GM19397 (cell line): Measurements from ENCODE around the gene XKRX.

Source experiments
- ATAC-seq: cut with Tn5 transposase; IDR thresholded peaks from one replicate; pipeline ENCODE4 v1.9.1; 2021; ENCODE audit warnings: mild to moderate bottlenecking, moderate library complexity; ENCODE audit not compliant: unreplicated experiment

Gene XKRX

DNA sequence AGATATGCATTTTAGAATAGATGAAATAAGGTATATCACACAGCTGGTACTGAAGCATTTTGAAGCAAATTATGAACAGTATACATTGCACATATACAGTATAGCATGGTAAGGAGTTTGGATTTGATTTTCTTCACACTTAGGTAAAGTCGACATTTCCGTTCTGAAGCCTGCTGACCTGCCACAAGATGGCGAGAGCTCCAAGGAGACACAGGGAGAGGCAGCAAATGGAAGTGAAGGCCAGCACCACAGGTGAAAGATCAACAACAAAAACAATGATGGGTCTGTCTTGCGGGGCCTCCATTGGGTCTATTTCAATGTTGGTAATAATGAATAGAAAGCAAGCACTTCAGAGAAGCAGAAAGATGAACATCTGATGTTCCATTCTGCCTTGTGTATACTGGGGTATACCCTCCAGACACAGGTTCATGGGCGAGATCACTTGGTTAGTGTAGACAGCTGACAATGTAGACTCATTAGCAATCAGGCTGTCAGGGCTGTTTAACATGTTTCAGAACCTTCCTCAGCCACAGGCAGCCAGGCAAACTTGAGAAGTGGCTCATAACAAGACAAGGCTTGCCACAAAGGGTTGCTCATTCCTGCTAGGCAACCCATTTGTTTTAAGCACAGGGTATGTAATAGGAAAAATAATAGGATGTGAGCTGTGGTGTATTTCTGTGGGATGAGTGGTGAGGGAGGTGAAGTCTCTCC is 33.2 kb downstream of the XKRX start:
- no peak for ATAC-seq

DNA sequence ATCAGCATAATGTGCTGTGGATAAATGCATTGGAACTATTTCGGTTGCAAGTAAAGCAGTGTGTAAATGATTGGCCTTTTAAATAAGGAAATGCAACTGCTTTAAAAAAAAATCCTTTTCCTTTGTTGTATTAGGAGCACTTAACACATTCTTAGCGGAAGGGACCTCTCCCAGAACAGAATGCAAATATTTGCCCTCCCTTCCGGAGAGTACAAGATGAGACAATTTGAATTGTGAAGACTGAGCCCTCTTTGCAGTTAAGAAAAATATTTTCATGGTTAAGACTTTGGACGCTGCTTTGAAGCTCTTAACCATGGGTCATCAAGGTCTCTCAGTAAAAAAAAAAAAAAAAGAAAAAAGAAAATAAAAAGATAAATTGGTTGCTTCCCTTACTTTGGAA is 45.1 kb downstream of the XKRX start:
- no peak for ATAC-seq

DNA sequence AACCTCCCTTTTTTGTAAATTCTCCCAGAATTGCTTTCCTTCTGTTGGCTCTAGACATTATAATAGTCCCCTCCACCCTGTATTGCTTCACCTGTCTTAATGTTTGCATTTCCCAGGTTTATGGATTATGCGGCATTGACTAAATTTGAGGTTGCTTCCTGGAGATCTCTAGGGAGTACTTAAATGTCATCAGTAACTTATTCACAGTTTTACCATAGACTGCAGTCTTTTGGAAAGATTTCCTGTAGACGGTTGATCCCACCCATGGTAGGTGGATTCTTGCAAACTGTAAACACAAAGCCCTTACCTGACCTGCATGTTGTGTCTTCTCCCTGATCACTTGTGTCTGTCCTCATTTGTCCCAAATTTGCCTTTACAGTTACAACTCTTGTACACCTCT is 48.3 kb downstream of the XKRX start:
- no peak for ATAC-seq

DNA sequence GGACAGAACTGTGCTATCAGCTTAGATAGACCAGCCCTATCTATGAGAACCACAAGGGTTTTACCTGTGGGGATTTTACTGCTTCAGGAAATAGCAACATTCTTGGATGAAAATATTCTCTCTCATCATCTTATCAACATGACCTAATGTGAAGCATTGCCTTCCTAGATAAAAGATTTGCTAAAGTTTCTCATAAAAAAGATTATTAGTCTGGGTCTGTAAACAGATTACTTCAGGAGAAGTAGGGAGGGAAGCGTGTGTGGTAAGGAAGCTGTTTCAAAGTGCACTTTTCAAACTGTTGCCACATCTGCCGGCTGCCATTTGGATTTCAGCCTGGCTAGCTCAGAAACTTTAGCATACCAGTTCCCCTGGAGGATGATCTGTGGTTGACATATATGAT is 54.4 kb downstream of the XKRX start, which contains the start of gene NOX1:
NOX1 (minus strand) TSS at position 35 of the 400 bp plus-strand sequence. CDS start 220 bp downstream, outside the sequence.
- no peak for ATAC-seq

DNA sequence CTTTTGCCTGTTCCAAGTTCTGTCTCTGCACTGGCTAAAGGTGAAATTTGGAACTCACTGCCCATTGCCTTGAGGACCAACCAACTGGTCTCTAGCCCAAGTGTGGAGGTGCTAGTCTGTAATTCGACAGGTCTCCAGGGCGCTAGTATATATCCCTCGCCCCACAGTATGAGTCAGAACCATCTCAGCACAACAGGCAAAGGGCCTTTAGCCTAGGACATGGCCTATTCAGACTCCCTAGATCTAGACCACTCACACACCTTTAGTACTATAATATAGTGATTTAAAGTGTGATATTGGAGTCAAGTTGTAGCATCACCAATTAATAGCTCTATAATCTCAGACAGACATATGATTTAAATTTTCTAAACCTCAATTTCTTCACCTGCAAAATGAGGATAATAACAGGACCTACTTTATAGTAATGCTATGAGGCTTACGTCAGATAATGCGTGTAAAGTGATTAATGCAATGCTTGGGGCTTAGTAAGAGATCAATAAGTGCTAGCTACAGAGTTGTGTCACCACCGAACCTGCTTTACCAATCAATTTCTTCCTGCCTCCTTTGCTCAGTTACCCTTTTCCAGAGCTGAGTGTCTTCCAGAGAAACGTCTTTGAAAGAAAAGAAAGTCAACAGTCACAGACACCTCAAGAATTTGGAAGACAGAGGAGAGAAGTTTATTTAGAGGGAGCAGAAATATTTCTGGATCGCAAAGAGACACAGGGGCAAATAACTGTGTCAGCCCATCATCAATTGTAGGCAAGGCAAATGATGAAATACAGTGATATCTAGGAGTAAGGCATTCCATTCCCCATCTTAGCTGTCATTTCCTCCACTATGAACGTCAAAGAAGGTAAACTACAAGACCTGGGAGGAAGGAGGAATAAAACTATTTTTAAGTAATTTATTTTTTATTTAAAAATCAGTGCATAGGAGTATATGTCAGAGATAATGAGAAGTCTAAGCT is 56.8 kb downstream of the XKRX start:
- no peak for ATAC-seq

DNA sequence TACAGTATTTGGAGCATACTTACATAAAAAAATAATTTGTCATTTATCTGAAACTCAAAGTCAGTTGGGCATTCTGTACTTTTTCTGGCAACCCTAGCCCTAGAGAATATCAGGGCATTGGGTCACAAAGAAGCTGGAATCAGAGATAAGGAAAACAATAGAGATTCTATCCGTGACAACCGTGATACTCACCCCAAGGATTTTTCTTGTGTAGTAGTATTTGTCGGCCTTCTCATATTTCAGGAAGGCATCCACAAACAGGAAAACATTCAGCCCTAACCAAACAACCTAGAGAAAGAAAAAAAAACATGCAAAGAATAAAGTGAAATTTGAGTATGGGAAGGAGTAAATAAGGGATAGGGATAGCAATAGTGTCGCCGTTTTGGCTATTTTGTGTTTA is 58.2 kb downstream of the XKRX start:
- ATAC-seq: no peak

DNA sequence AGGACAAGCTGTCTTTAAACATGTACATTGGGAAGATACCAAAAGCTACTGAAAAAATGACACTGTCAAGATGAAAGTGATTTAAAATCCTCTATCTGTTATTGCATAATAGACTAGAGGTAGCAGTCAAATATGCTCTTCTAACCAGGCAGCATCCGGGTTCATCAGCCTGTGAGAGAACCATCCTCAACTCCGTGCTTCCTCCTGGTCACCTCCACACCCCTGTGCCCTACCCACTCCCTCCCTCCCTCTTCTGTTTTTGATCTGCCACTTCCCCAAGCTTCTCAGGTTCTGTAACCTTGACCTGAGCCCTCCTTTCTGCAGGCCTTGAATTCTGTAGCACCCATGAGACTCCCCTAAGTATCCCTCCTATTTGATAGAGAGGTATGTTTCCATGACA is 60.4 kb downstream of the XKRX start:
- ATAC-seq: no peak

DNA sequence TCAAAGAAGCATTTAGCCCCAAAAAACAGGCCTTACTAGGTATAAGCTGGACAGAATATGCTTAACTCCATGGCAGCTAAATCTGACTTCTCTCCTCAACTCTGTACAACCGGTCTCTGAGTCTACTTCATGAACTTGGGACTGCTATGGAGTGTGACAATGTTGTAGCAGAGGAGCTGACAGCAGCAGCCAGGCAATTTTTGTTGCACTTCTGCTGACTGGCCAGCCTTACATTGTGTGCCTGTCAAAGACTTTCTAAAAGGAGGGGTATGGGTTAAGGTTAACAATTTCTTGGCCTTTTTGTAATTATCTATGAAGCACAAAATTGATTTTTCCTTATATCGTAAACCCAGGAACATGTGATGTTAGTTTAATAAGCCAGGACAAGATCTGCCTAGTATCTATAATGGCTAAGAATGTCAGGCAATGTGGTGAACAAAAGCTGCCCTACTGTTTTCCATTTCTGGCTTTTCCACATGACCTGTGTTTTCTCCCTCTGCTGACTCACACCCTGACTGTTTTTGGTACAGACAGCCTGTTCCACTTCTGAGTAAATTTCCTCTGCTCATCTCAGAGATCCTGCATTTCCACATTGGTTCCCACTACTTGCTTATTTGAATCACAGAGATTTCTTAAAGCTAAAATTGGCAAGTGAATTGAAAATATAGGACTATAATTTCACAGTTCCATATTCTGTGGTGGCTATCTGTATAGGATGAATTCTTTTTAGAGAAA is 63.9 kb downstream of the XKRX start:
- no peak for ATAC-seq
